NCI-H2107 treated with DMSO at 0.1 percent for 48 hours (cell line): ENCODE data around the gene PALM.

Experiments used
- DNase-seq: peaks from one replicate; lab custom pipeline; 2025; ENCODE audit not compliant: unreplicated experiment; lab: John Stamatoyannopoulos, UW

Gene PALM

GRCh38 chr19:778910-779653 lies 70.3 kb downstream of the PALM start:
- DNase-seq, result no peak

GRCh38 chr19:780935-781334 lies 72.2 kb downstream of the PALM start:
- DNase-seq, result no peak

GRCh38 chr19:781800-782184 lies 73.1 kb downstream of the PALM start:
- DNase-seq, result no peak

GRCh38 chr19:782185-782877 lies 73.6 kb downstream of the PALM start:
- DNase-seq, result no peak

GRCh38 chr19:782878-783668 lies 74.3 kb downstream of the PALM start:
- DNase-seq, result no peak

GRCh38 chr19:784541-784940 lies 75.8 kb downstream of the PALM start:
- DNase-seq, result no peak

GRCh38 chr19:787536-787935 lies 78.8 kb downstream of the PALM start:
- DNase-seq, result no peak

- no peak for DNase-seq
Observed at GRCh38 chr19:788686-788982, 79.9 kb downstream of the PALM start.

- DNase-seq, result peak; percentile 43
Observed at GRCh38 chr19:788983-789700, 80.4 kb downstream of the PALM start.

GRCh38 chr19:789701-790060 lies 80.9 kb downstream of the PALM start:
- DNase-seq, result no peak

- no peak for DNase-seq
Observed at GRCh38 chr19:791007-791566, 82.4 kb downstream of the PALM start.

- DNase-seq, result no peak
Observed at GRCh38 chr19:791567-792305, 83.0 kb downstream of the PALM start.

- DNase-seq, result no peak
Observed at GRCh38 chr19:792306-792885, 83.7 kb downstream of the PALM start.

- no peak for DNase-seq
Observed at GRCh38 chr19:793806-794205, 85.1 kb downstream of the PALM start.

GRCh38 chr19:795073-795611 lies 86.4 kb downstream of the PALM start:
- no peak for DNase-seq

- DNase-seq, result no peak
Observed at GRCh38 chr19:795691-796581, 87.2 kb downstream of the PALM start.

- peak; percentile 98 for DNase-seq
Observed at GRCh38 chr19:796692-797527, 88.2 kb downstream of the PALM start, which contains the start of gene PTBP1. PTBP1 (plus strand) TSS chr19:797452; CDS start chr19:797498, 46 bp downstream.
